SKM-1 (cell line): ENCODE results near the gene TCF7.

Source experiments
- DNase-seq: peaks from one replicate; lab custom pipeline; 2025; ENCODE audit not compliant: unreplicated experiment; lab: John Stamatoyannopoulos, UW

TCF7 gene

DNA sequence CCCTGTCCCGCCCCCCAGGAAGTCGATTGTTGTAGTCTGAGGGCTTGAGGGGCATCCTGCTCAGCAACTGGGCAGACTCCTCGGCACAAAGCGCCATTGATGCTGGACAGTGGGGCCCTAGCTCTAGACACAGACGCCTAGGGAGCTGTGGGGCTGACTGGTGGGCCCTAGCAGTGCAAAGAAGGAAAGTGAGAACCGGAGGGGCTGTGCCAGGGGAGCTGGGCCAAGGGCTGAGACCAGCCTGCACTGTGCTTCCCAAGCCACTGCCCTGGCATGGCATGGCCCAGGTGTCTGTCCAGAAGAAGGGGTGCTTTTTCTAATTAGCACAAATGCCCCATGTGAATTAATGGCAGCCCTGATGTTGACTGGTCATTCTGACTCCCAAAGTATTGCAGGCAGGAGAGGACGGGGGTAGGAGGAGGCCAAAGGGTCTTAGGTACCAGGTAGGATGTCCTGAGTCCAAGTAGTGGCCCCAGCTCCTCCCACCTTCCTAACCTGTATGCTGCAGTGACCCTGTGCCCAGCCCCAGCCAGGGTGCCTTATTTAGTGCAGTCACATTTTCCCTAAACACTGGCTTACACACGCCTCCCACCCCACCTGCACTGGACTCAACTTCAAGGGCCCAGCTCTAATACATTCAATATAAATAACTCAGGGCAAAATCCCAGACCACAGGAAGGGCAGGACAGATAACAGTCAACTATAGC is 15.9 kb downstream of the TCF7 start:
- DNase-seq: no peak

DNA sequence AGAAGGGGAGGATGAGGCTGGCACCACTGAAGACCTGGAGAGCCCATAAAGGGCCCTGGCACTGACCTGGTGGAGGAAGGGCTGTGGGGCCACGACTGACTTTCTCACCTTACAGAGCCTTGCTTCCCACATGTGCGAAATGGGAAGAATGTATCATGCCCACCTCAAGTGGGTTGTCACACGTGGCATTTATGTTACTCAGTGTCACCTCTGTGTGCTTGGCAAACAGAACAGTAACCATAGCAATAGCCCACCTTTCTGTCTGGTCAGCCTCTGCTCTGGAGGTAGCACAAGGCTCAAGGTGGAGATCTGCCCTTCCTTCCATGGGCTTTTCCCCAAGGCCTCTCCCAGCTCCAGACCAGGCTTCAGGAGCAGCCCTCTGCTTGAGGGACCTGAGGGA is 16.7 kb downstream of the TCF7 start:
- DNase-seq: no peak

DNA sequence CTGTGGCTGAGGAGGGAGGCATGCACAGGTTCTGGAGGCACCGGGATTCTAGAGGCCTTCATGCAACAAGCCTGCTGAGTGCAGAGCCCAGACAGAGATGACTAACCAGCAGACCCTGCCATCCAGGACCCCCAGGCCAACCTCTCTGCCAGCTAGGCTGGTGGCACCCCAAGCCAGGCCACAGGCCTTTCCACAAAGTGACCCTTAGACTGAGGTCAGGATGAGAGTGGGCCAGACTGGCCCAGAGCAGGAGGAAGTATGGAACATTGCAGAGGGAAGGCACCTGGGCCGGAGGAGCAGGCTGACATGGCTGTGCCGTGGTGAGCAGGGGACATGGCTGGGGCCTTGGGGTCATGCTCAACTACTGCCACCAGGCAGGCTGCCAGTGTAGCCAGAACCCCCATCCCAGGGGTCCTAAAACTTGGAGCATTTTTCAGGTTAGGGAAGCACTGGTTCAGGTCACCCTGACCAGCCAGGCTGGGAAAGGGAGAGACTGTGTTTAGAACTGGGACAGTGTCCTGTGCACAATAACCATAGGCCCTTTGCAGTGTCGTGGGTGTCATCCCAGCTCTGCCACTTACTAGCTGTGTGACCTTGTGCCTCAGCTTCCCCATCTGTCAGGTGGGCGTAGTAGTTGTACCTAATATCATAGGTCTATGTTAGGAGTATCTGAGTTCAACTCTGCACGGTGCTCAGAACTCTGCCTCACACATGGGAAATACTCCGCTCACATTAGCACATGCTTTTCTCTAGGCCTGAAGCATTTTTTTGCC is 17.3 kb downstream of the TCF7 start:
- DNase-seq: no peak

DNA sequence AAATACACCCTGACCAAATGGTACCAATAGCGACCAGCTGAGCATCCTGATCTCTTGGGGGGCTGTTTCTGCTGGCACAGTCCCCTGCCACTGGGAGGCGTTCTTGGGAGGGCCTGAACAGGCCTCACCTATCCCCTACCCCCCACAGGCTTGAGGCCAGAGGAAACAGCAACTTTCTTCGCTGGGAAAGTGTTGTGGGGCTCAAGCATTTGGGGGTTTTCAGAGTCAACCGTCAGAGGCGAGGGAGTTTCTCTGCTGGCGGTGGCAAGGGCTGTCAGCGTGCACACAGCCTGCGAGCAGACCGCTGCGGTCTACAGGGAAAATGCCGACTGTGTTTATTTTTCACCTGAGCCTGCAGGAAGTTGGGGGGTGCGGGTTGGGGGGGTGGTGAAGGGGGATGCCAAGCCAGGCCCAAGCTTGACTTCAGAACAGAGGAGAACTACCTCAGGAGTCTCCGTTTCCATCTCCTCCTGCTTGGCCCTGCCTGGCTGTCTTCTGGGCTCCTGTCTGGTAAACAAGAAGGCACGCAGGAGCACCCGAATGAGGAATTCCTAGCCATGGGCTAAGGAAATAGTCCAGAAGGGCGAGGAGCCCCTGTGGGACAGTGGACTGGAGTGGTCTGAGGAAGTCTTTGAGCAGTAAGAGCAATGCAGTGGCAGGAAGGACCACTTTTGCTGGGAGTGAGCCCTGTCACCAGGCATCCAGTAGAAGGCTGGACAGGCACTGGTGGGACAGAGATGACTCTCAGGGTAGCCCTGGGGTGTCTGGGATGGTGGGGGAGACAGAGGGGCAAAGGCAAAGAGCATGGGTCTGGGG is 18.1 kb downstream of the TCF7 start:
- DNase-seq: no peak

DNA sequence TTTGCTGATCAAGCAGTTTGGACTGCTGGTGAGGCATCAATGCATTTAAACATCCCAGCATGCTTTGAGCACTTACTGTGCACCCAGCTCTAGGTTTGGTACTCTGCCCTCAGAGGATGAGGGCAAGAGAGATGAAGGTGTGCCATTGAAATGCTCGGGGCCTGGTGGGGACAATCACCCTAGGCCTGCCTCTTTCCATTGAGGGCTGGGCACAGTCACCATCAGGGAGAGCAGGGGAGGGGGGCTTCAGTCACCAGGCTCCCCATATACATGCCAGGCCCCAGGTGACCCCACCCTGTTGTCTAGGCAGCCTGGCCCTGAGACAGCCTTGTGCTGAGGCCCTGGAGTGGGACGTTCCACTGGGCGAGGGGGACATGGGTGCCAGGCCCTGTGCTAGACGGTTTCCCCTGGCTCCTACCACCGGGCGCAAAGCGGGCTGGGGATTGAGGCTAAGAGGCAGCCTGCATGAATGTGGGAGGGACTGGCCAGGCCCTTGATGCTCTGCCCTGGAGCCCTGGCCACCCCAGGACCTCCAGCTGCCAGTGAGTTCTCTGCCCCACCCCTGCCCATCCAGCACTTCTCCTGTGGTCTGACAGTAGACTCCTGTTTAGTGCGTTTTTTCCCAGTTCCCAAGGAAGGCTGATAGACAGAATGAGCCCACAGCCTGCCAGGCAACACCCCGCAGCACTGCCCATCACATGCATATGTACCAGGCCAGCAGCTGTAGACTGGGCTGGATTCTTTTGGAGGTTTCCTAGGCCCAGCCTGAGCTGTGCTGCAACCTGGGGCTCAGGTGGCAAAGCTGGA is 18.9 kb downstream of the TCF7 start:
- no peak for DNase-seq

DNA sequence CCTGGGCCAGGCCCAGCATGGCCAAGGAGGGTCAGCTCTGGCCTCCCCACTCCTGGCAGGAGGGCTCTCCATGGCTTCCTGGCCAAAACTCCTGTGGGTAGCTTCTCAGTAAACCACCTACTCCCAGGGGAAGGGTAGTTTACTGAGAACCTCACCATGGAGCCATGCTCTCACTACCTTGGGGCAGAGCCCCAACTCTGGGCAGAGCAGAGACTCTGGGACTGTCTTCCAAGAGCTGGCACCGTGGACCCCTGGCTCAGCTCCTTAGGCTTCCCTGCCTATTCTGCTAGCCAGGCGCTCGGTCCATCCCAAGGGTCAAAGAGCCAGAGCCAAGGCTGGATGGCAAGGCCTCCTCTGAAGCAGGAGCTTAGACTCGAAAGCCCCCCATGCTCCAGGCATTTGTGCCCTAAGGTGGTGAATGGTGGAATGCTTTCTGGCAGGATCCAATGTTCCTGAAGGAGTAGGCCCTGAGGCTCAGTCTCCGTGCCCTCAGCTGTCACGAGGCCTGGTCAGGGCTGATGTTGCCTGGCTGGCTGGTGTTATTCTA is 19.6 kb downstream of the TCF7 start:
- no peak for DNase-seq

DNA sequence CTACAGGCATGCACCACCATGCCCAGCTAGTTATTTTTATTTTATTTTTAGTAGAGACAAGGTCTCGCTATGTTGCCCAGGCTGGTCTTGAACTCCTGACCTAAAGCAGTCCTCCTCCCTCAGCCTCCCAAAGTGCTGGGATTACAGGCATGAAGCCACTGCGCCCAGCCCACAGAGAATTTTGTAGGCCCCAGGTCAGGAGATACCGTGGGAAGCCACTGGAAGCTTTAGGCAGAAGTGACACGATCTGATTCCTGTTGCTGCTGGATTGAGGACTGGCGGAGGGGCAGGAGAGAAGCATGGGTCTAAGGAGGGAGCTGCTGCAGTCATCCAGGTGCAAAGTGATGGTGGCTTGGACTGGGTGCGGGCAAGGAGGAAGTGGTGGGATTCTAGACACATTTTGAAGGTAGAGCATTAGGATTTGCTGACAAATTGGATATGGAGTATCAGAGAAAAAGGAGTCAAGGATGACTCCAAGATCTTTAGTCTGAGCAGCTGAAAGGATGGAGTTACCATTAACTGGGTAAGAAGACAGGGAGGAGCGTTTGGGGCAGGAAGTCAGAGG is 20.7 kb downstream of the TCF7 start:
- no peak for DNase-seq

DNA sequence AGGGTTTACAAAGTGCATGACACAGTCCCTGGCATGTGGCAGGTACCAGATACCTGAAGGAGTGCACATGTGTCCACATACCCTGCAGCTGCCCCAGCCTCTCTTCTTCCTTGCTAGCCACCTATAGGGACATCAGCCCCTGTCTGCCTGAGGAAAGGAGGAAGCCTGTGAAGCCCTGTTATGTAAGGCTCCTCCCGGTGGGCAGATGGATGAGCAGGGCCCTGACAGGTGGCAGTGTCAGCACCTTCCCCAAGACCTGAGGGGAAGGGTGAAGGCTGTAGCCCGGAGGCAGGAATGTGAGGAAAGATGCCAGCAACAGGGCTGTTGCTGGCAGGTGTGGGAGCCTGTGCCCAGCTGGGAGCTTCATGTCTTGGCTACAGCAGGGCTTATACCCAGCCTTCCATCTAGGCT is 21.7 kb downstream of the TCF7 start:
- no peak for DNase-seq

DNA sequence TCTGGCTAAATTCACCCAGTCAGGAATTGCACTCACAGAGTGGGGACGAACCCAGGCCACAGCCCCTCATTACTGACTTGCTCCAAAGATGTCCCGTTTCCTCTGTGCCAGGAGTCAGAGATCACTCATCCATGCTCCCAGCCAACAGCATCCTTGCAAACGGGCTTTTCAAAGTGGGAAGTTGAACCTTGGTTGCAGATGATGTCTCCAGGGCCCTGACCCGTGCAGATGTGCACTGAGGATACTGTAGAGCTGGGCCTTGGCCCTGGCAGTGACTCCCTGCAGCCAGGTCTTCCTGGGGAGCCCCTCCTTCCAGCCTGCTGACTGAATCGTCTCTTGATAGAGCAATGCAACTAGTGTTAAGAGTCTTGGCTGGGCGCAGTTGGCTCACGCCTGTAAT is 22.3 kb downstream of the TCF7 start:
- DNase-seq: no peak

DNA sequence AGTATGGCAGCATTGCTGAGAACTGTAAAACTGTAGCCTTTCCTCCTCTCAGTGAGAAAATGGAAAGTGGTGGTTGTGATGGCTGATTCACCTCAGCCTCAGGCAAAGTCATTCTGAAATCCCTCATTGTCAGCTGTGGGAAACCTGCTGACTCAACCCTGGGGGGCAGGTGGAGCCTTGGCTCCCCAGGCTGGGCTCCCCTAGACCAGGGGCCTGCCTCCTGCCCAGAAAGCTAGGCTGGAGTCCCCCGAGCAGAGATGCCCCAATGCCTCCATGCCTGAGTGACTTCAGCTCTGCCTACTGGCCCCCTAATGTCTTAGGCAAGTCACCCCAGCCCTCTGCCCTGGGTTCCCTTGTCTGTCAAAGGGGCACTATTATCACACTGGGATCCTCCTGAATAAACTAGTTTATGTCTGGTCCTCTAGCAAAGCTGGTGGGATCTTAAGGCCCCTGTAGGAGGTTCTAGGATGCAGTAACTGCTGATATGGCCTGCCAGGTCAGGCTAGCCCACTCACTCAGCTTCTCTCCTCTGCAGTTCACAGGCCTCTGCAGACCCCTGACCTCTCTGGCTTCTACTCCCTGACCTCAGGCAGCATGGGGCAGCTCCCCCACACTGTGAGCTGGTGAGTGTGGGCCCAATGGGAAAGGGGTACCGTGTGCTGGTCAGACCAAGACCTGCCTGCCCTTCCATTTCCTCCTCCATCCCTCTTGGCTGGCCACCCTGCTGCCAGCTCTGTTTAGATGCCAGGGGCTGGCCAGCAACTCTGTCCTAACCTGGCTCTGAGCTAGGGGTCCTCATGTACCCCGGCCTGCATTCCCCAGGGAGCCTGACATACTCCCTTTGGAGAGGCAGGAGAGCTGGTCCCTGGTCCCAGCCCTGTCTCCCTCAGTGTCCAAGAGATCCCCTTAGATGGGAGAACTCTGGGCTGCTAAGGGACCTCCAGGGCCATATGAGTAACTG is 24.2 kb downstream of the TCF7 start:
- DNase-seq: no peak

DNA sequence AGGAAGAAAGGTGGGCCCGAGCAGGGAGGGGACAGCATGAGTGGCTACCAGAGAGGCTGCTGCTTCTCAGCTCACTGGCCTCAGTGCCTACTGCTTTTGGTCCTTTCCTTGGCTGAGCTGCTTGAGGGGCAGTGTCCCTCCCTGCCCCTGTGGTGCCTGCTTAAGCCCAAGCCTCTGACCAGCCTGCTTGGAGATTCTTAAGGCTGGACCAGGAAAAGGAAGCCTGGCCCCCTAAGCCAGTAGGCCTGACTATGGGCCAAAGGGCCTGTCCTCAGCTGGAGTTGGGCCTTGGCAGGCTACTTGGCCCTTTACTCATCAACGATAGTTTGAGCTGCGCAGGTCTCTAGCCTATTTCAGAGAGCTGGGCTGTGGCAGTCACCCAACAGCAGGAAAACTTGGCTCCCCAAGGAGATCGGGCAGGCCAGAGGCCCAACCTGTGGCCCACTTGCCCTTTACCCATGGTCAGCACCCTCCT is 24.9 kb downstream of the TCF7 start:
- no peak for DNase-seq

DNA sequence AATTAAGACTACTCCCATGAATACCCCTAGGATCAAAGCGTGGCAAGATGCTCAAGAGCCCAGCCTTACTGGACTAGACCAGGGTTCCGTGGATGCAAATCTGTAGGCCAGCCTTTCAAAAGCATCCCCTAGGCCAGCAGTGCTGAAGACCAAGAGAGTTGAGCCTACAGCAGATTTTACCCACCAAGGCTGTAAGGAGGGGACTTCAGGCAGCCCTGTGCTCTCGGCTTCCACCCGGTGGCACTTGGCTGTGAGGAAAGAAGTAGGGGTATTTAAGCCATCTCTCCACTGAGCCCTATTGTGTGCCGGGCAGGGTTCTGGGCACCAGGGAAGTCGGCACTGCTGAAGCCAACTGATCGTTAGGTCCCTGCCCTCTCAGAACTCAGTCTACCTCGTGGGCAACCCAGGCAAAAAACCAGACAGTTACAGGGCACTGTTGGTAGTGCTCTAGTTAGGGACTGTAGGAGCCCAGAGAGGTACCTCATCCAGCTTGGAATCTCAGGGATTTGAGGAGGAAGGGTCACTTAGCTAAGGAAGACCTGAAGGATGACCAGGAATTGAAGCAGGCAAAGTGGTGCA is 25.5 kb downstream of the TCF7 start:
- DNase-seq: no peak

DNA sequence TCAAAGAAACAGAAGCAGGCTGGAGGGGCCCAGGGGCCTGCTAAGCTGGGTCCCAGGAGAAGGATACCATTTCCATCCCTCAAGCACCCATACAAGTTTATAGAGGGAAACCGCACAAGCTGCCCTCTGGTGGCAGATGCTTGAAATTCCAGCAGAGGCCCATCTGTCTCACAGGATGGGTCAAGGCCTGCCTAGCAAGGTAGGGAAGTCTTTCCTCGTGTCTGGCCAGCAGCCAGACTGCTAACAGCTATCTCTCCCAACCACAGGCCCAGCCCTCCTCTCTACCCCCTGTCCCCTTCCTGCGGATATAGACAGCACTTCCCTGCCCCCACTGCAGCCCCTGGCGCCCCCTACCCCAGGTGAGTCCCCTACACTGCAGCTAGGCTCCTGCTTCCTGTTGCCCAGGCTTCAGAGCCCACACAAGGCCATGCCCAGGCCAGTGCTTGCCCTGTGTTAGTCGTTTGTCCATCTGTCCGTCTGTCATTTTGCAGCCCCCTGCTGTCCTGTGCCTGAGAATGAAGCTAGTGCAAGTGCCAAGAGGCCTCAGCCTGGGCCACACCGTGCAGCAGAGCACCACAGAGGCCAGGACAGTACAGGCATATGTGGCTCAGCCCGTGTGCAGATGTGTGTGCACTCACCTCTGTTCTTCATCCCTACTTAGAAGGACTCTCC is 26.2 kb downstream of the TCF7 start:
- peak; percentile 77 for DNase-seq

DNA sequence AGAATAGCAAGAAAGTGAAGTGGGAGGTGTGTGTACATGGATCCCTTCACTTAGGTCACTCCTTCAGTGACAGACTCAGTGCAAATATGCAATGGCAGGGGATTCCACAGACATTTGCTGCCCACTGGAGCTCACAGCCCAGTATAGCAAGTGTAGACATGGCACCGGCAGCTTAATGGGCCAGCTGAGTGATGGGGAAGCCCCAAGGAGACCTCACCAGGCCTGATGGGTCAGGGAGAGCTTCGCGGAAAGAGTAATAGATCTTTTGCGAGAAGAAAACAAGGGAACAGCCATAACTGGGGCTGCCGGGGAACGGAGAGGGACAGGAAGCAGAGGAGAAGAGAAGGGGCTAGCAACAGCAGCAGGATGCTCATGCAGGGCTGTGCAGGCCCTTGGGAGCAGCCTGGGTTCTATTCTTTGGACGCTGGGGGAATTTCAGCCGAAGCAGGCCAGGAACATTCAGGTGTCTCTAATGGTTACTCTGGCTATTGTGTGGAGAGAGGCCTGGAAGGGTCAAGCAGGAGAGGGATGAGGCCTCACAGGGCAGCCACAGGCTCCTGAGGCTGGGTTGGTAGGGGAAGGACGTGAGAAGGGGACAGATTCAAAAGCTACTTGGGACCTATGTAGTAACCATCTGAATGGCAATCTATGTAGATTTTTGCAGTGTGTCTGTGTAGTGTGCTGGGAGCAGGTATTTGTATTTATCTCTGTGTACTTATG is 27.0 kb downstream of the TCF7 start:
- DNase-seq: no peak

DNA sequence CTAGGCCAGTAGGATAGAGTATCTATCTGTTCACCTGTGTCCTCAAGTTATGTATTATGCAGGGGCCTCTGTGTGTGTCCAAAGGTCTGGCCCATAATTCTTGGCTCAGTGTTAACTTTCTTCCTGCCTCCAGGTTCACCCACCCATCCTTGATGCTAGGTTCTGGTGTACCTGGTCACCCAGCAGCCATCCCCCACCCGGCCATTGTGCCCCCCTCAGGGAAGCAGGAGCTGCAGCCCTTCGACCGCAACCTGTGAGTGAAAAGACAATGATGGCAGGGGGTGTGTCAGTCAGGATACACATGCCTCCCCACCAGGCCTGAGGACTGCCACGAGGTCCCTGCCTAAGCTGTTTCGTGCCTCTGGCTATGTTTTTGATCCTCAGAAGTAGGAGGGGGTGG is 27.6 kb downstream of the TCF7 start:
- DNase-seq: no peak

DNA sequence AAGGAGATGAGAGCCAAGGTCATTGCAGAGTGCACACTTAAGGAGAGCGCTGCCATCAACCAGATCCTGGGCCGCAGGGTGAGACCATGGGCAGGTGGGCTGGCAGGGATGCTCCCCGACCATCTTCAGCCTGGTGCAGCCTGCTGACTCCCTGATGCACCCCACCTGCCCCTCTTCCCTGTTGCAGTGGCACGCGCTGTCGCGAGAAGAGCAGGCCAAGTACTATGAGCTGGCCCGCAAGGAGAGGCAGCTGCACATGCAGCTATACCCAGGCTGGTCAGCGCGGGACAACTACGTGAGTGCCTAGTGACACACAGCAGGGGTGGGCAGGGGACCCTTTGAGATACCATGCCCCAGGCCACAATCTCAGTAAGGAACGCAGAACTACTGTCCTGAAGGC is 28.3 kb downstream of the TCF7 start:
- no peak for DNase-seq

DNA sequence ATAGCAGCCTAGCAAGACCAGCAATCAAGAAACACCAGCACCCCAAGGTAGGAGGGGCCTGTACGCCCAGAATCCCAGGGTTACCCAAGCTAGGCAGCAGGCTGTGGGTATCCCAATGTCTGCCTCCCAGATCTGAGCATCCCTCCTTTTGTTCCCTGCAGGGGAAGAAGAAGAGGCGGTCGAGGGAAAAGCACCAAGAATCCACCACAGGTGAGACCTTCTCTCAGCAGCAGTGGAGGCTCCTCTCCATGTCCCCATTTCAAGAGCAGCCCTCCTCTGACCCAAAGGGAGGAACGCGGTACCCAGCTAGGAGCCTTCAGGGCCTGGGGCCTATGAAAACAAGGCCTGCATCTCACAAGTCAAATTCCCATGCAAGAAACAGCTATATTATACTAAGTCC is 28.9 kb downstream of the TCF7 start:
- no peak for DNase-seq
